HEK293 (cell line): ENCODE data around the gene TRNP1.

ENCODE experiments used
- AEBP2 ChIP-seq: fragments of 450-650 bp; formaldehyde crosslinking; IDR thresholded peaks from 2 replicates; pipeline ENCODE4 v1.5.1; 2016; ENCODE audit warnings: missing biosample characterization, missing genetic modification characterization, borderline replicate concordance
- BCL11B ChIP-seq: fragments of 450-650 bp; formaldehyde crosslinking; IDR thresholded peaks from 2 replicates; pipeline ENCODE4 v1.5.1; 2016; ENCODE audit warnings: low read depth, missing biosample characterization, missing genetic modification characterization
- CTCF ChIP-seq: fragments of 450-650 bp; formaldehyde crosslinking; IDR thresholded peaks from 2 replicates; pipeline ENCODE4 v1.5.1; 2016; ENCODE audit warnings: missing biosample characterization, missing genetic modification characterization
- EGR2 ChIP-seq: fragments of 450-650 bp; formaldehyde crosslinking; IDR thresholded peaks from 2 replicates; pipeline ENCODE4 v1.5.1; 2016; ENCODE audit warnings: low read depth, missing biosample characterization, missing genetic modification characterization
- PBX3 ChIP-seq: sonication (generic); formaldehyde crosslinking; IDR thresholded peaks from 2 replicates; pipeline ENCODE4 v1.8.1; 2022; ENCODE audit warnings: mild to moderate bottlenecking, moderate library complexity, missing genetic modification reagents
- REST ChIP-seq: fragments of 450-650 bp; formaldehyde crosslinking; IDR thresholded peaks from 2 replicates; pipeline ENCODE4 v1.5.1; 2016; ENCODE audit warnings: missing biosample characterization, missing genetic modification characterization
- SCRT1 ChIP-seq: fragments of 450-650 bp; formaldehyde crosslinking; IDR thresholded peaks from 2 replicates; pipeline ENCODE4 v1.5.1; 2016; ENCODE audit warnings: missing biosample characterization, missing genetic modification characterization, borderline replicate concordance
- ZBTB26 ChIP-seq: fragments of 450-650 bp; formaldehyde crosslinking; optimal IDR thresholded peaks from 2 replicates; pipeline ENCODE3; 2016; ENCODE audit warnings: missing biosample characterization, mild to moderate bottlenecking, missing genetic modification characterization
- ZBTB8A ChIP-seq: fragments of 450-650 bp; formaldehyde crosslinking; IDR thresholded peaks from 2 replicates; pipeline ENCODE4 v1.5.1; 2016; ENCODE audit warnings: missing biosample characterization, missing genetic modification characterization
- ZNF2 ChIP-seq: fragments of 450-650 bp; formaldehyde crosslinking; IDR thresholded peaks from 2 replicates; pipeline ENCODE4 v1.5.1; 2016; ENCODE audit warnings: missing biosample characterization, missing genetic modification characterization
- ZNF221 ChIP-seq: fragments of 450-650 bp; formaldehyde crosslinking; IDR thresholded peaks from 2 replicates; pipeline ENCODE4 v1.5.1; 2017; ENCODE audit warnings: missing biosample characterization, missing genetic modification characterization, borderline replicate concordance
- ZNF362 ChIP-seq: fragments of 450-650 bp; formaldehyde crosslinking; IDR thresholded peaks from 2 replicates; pipeline ENCODE4 v1.5.1; 2016; ENCODE audit warnings: missing biosample characterization, missing genetic modification characterization
- ZNF560 ChIP-seq: fragments of 450-650 bp; formaldehyde crosslinking; IDR thresholded peaks from 2 replicates; pipeline ENCODE4 v1.5.1; 2017; ENCODE audit warnings: missing biosample characterization, missing genetic modification characterization, borderline replicate concordance
- ZNF624 ChIP-seq: fragments of 450-650 bp; formaldehyde crosslinking; IDR thresholded peaks from 2 replicates; pipeline ENCODE4 v1.5.1; 2017; ENCODE audit warnings: missing biosample characterization, missing genetic modification characterization
- ZNF639 ChIP-seq: fragments of 450-650 bp; formaldehyde crosslinking; IDR thresholded peaks from 2 replicates; pipeline ENCODE4 v1.5.1; 2016; ENCODE audit warnings: missing biosample characterization, missing genetic modification characterization
- ZNF658 ChIP-seq: fragments of 450-650 bp; formaldehyde crosslinking; IDR thresholded peaks from 2 replicates; pipeline ENCODE4; 2016; ENCODE audit warnings: missing biosample characterization, missing genetic modification characterization
- ZNF76 ChIP-seq: fragments of 450-650 bp; formaldehyde crosslinking; IDR thresholded peaks from 2 replicates; pipeline ENCODE4; 2016; ENCODE audit warnings: low read depth, missing biosample characterization, missing genetic modification characterization, borderline replicate concordance
- ZNF785 ChIP-seq: fragments of 450-650 bp; formaldehyde crosslinking; IDR thresholded peaks from 2 replicates; pipeline ENCODE4 v1.5.1; 2016; ENCODE audit warnings: missing biosample characterization, missing genetic modification characterization
- ZSCAN23 ChIP-seq: fragments of 450-650 bp; formaldehyde crosslinking; IDR thresholded peaks from 2 replicates; pipeline ENCODE4 v1.5.1; 2016; ENCODE audit warnings: missing biosample characterization, missing genetic modification characterization

The TRNP1 gene

GRCh38 chr1:27045973-27046558 is 52.6 kb downstream of the TRNP1 start (continued):
- TF ChIP-seq ZBTB26 (tag by site-specific recombination) (no peak), CTCF (tag by site-specific recombination) (peak; percentile 80), SCRT1 (tag by site-specific recombination) (no peak), ZNF658 (no peak), ZNF639 (tag by site-specific recombination) (peak; percentile 79; the same call in 1 of the 2 replicates), ZNF76 (tag by site-specific recombination) (no peak), ZNF785 (tag by site-specific recombination) (no peak), BCL11B (tag by site-specific recombination) (peak; percentile 94), ZBTB8A (tag by site-specific recombination) (no peak), ZNF624 (no peak), ZNF2 (tag by site-specific recombination) (peak; percentile 96), AEBP2 (tag by site-specific recombination) (no peak), ZNF221 (tag by site-specific recombination) (no peak), EGR2 (tag by site-specific recombination) (0 out of 2 replicates have a peak, but pooled peaks have one; percentile 37), ZNF362 (no peak), REST (tag by site-specific recombination) (no peak), ZNF560 (tag by site-specific recombination) (no peak), PBX3 (CRISPR knock-in tag) (no peak), ZSCAN23 (tag by site-specific recombination) (peak; percentile 67; the same call in 1 of the 2 replicates)
